T-helper 1 cell treated with Interleukin-12 subunit alpha and Interleukin-12 subunit beta and Interleukin-4 antibody, amounts not matched to agents 30 ng/mL and 1 ng/mL, for 36 hours (primary cell): Measurements from ENCODE around the gene OPCML. TPM values are rescaled to one million over a fixed set of nuclear protein-coding genes. Genes with fewer than 3 reads are reported as not detected.

ENCODE experiments used
- intact Hi-C: fragments of 100-400 bp; cut with micrococcal nuclease; formaldehyde crosslinking; loops from one replicate; pipeline ENCODE4 v1.15.1; 2024
- total RNA-seq: library from RNA; stranded (reverse); gene quantifications from 2 replicates; pipeline ENCODE4 v1.2.3, GENCODE V29; 2022

The OPCML gene
- total RNA-seq = 0.02 and 1.1 TPM in 2 replicates

- intact Hi-C loops = no loop called here
Observed at GRCh38 chr11:133531971-133532651, at the start of gene OPCML. Gene OPCML (minus strand): TSS chr11:133532501.

GRCh38 chr11:133581091-133581490 is 48.8 kb upstream of the OPCML start:
- intact Hi-C loops = no loop called here

DNA sequence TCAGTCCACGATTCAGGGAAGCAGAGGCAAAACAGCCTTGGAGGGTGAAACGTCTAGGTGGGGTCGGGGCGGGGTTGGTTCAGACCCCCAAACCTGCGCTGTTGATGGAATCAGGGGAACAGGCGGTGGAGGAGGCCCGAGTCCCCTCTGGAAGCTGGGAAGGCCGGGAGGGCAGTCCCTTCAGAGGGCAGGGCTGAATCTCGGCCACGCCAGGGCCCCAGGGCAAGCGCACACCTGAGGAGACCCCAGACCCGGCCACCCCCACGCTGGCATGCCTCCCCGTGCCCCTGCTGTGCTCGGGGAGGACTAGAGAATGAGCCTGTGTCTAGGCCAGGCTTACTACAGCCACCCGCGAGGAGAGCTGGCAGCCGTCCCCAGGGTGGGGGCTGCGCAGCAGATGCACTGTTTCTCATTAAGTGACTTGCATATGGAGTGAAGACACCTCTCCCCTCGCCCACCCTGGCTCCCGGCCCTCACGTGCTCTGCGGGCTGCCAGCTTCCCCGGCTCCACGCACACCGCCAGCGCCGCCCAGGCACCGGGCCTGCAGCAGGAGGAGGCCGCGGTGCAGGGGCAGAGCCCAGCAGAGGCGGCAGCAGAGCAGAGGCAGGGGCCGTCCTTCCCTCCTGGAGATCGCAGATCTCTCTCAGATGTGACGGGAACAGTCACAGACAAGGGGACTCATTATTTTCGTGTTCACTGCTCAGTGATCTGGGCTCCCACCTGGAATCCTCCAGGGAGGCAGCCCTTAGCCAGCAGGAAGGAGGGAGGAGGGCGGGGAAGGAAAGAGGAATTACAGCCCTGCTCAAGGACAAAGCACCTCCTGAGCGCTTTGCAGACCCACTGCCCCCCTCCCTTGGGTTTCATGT is 47.1 kb upstream of the OPCML start:
- intact Hi-C loops = no loop called here

GRCh38 chr11:133577403-133577802 is 45.1 kb upstream of the OPCML start:
- intact Hi-C loops = no loop called here

- intact Hi-C loops = no loop called here
Observed at GRCh38 chr11:133576351-133576750, 44.0 kb upstream of the OPCML start.

- intact Hi-C loops = no loop called here
Observed at GRCh38 chr11:133573081-133573480, 40.8 kb upstream of the OPCML start.

- intact Hi-C loops = no loop called here
Observed at GRCh38 chr11:133570376-133570775, 38.1 kb upstream of the OPCML start.

- intact Hi-C loops = no loop called here
Observed at GRCh38 chr11:133563505-133564025, 31.3 kb upstream of the OPCML start.

DNA sequence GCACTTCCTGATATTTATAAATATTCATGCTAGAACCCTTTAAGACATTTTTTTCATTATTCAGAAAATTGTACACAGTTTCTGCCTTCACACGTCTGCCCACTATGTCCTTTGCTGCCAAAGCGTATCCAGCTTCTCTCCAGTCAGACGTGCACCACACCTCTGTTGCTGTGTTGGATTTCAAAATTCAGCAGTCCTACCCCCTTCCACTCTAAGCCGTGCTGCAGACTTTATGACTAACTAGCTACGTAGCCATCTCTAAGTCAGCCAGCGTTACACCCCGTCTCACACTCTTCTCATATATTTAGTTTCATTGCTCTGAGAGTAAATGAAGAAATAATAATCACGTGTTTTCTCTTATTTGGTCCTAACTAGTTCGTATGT is 28.2 kb upstream of the OPCML start:
- intact Hi-C loops = no loop called here

- intact Hi-C loops = no loop called here
Observed at GRCh38 chr11:133559833-133560471, 27.7 kb upstream of the OPCML start.

- intact Hi-C loops = no loop called here
Observed at GRCh38 chr11:133559382-133559781, 27.1 kb upstream of the OPCML start.

DNA sequence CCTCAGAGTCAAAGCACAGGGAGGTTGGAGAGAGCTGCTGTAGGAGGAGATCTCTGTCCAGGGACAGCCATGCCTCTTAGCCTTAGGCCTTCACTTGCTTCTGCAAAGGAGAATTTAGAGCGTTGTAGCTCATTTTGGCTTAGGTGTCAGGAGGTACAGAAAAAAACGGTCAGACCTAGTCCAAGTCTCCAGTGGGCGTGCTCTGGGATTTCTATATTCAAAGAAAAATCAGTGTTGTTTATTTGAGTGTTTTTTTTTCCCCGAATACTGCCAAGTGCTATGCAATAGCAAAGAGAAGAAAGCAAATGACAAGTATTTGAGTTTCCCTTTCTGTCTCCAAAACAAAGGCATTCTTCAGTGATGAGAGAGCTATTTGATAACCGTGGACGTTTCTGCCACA is 22.7 kb upstream of the OPCML start:
- intact Hi-C loops = no loop called here

GRCh38 chr11:133553885-133554740 is 21.8 kb upstream of the OPCML start:
- intact Hi-C loops = no loop called here

DNA sequence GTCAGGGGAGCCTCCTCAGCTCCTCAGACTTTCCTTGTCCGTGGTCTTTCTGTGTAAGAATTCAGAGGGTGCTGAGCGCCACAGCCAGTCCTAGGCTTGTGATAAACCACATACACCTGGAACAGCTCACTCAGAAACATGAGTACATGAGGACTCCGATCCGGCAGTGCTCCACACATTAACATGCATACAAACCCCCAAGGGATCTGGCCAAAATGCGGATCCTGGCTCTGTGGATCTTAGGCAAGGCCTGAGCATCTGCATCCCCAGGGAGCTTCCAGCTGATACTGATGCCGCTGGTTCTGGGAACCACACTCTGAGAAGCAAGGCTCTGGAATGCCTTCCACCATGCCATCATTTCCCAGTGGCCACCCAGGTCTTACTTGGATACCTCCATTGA is 20.6 kb upstream of the OPCML start:
- intact Hi-C loops = no loop called here

DNA sequence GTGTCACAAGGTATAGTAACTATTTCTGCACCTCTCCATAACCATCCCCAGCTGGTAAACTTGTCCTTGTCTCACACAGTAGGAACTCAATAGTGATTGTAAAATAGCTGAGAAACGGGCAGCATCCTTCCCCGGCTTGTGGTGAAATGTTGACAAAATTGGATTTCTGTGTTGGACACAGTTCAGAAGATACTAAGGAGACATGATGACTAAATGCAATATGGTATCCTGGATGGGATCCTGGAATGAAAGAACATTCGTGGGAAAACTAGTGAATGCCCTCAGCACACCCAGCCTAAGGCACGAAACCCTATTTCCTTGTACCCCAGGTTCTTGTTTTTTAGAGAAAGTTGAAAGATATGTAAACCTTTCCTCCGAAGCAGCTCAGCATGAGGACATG is 18.8 kb upstream of the OPCML start:
- intact Hi-C loops = no loop called here

GRCh38 chr11:133549826-133550225 is 17.5 kb upstream of the OPCML start:
- intact Hi-C loops = no loop called here

DNA sequence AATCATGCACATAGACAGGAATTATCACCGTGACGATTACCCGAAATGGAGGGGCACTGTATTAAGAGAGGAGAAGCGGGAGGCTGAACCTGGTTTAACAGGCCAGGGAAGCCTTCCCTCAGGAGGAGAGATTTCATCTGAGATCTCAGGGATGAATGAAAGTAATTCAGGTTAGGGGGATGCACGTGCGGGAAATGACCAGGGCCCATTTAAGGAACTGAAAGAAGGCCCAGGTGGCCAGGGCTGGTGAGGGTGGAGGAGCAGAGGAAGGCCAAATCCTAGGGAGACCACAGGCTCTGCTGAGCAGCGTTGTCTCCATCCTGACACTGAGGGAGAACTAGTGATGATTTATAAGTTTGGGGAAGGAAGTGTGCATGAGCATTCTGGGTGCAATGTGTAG is 16.3 kb upstream of the OPCML start:
- intact Hi-C loops = no loop called here

DNA sequence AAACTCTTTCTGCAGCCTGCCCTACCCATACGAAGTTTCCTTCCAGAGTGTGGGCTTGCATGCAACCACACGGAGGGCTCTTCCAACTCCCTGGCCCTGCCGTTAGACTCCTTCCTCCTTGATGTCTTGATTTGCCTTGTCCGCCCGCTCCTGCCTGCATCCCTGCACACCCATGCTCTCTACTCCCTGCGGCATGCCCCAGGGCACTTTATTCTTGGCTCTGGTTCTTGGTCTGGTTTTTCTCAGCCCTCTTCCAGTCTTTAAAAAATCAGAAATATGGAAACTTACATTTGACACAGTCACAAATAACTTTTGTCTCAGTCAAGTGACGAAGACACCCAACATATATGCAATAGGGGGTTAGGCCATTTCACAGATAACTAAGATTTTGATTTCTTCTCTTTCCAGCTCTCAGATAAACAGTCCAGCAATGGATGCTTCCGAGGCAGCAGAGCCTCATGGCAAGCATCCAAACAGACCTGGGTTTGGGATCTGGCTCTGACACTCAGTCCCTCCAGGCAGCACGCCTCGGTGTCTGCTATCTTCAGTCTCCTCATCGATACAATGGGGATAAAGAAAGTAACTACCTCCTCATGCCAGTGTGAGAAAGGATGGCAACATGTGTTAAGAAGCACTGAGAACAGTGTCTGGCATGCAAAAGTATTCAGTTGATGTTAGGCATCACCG is 15.7 kb upstream of the OPCML start:
- intact Hi-C loops = no loop called here

DNA sequence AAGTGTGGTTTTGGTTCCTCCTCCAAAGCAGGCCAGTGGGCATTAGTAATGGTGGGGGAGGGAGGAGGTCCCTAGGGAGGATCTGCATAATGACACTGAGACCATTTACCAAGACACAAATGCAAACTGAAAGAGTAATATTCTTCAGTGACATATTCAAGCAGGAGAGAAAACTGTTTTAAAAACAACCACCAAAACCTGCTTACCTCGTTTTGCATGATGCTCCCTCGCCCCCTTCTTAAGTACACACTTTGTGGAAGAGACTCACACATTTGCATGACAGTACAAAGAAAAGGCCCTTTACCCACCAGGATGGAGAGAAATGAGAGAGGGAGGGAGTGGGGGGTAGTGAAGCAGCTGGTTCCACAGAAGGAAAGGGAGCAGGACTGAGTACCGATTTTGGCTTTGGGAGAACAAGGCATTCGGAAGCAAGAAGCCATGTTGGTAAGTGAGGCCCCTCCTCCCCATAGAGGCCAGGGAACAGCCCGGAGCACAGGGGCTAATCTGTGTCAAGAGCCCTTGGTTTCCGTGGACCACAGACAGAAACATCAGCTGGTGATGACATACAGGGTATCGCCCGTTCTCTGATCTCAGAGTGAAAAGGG is 13.0 kb upstream of the OPCML start:
- intact Hi-C loops = no loop called here

DNA sequence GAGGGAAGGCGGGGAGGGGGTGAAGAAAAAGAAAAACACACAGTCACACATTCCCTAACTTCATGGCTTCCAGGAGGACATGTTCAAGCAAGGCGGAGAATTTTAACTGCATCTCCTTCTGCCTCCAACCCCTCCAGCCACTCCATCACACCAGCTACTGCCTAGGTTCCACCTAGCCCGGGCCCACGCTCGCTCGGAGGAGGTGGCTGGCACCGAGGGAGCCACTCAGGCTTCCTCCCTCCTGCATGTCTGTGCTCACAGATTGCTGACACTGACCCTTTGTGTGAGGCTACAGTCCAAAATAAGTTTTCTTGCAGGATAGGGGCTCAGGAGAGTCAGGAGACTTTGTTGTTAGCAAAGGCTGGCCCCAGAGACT is 9.4 kb upstream of the OPCML start:
- intact Hi-C loops = no loop called here
